Esophagus muscularis mucosa (tissue), 4 donors: ENCODE data around the gene FBXO34. TPM values are rescaled to one million over a fixed set of nuclear protein-coding genes. Genes with fewer than 3 reads are reported as not detected.

ENCODE experiments used
- DNase-seq: peaks from one replicate; pipeline ENCODE4 v3.0.0-alpha.2; 2017; ENCODE audit errors: extremely low spot score
- H3K27ac ChIP-seq, 4 donors: fragments of 200-600 bp; sonication (generic); replicated peaks in 1 of 4; 1 replicate in 3 of 4; 2 replicates in 1 of 4; pipeline ENCODE4 v1.5.1; 2016 to 2019; ENCODE audit warnings: mild to moderate bottlenecking in 1 of 4
- H3K27me3 ChIP-seq, 4 donors: fragments of 200-600 bp; sonication (generic); one replicate each; pipeline versions ENCODE4 v1.5.1 to v1.6.0; 2016 to 2019
- H3K36me3 ChIP-seq, 4 donors: fragments of 200-600 bp; sonication (generic); one replicate each; pipeline ENCODE4 v1.5.1; 2016 to 2019
- H3K4me1 ChIP-seq, 4 donors: fragments of 200-600 bp; sonication (generic); one replicate each; pipeline ENCODE4 v1.5.1; 2016 to 2019
- H3K4me3 ChIP-seq, 4 donors: fragments of 200-600 bp; sonication (generic); 1 replicate in 2 of 4; 2 replicates in 2 of 4; pipeline ENCODE4 v1.5.1; 2016 to 2019; ENCODE audit warnings: mild to moderate bottlenecking in 4 of 4, moderate library complexity in 1 of 4
- H3K9me3 ChIP-seq, 4 donors: fragments of 200-600 bp; sonication (generic); 1 replicate in 3 of 4; 2 replicates in 1 of 4; pipeline ENCODE4 v1.5.1; 2016 to 2019
- EP300 ChIP-seq: sonication (generic); formaldehyde crosslinking; IDR thresholded peaks from one replicate; pipeline ENCODE4 v1.6.1; 2017; ENCODE audit warnings: antibody characterized with exemption
- POLR2A ChIP-seq: fragments of 450-650 bp; IDR thresholded peaks from one replicate; pipeline ENCODE4 v1.6.1; 2017; ENCODE audit warnings: antibody characterized with exemption, moderate library complexity, mild to moderate bottlenecking, low read depth
- POLR2AphosphoS5 ChIP-seq, 2 donors: sonication (generic); formaldehyde crosslinking; IDR thresholded peaks; one replicate each; pipeline ENCODE4 v1.6.1; 2017; ENCODE audit warnings: antibody characterized with exemption in 2 of 2
- WGBS: methylation state at CpG from one replicate; pipeline ENCODE4 v1.1.5; 2018; 5-methylcytosine and 5-hydroxymethylcytosine counted together
- intact Hi-C: fragments of 100-400 bp; cut with DNase I; formaldehyde crosslinking; loops from one replicate; pipeline ENCODE4 v1.15.1; 2023
- total RNA-seq, 4 donors: library from RNA; depleted of rRNA; stranded (reverse); fragments of >200 nt; gene quantifications; one replicate each; pipeline versions ENCODE4 v1.1.0 to v1.2.1, GENCODE V29; 2016
- TF ChIP-seq, protein P1 (sequence below), 3 experiments: fragments of 200-600 bp in 2 of 3; fragments of 450-650 bp in 1 of 3; sonication (generic) in 2 of 3; IDR thresholded peaks; one replicate each; pipeline ENCODE4 v1.5.1; 2017 to 2019; ENCODE audit warnings: antibody characterized with exemption in 3 of 3, mild to moderate bottlenecking in 2 of 3, moderate library complexity in 1 of 3

The FBXO34 gene
- total RNA-seq, 4 donors from 2014 or later = 16.2 to 22.0 (median 20.4) TPM

GRCh38 chr14:55327179-55327578, 56.0 kb downstream of the FBXO34 start:
- no peaks in the 10 kb centered on the region for H3K36me3 ChIP-seq
- H3K27ac ChIP-seq = no peak overlapping the region
- peaks cover 0 to 4% (median 0%) of the 10 kb centered on the region in 4 donors for H3K9me3 ChIP-seq
- DNase-seq = no peak
- H3K4me3 ChIP-seq = no peak overlapping the region
- WGBS = 85% methylated on average over 1 of the region's 1 CpG
- H3K4me1 ChIP-seq = peaks cover 19 to 33% (median 25%) of the 10 kb centered on the region in 4 donors
- intact Hi-C loops = no loop called here
- no peak for TF ChIP-seq POLR2A
- TF ChIP-seq POLR2AphosphoS5 (IDR thresholded peaks at IDR 0.05) = no peak
- no peak for TF ChIP-seq EP300
- TF ChIP-seq, protein P1, sequence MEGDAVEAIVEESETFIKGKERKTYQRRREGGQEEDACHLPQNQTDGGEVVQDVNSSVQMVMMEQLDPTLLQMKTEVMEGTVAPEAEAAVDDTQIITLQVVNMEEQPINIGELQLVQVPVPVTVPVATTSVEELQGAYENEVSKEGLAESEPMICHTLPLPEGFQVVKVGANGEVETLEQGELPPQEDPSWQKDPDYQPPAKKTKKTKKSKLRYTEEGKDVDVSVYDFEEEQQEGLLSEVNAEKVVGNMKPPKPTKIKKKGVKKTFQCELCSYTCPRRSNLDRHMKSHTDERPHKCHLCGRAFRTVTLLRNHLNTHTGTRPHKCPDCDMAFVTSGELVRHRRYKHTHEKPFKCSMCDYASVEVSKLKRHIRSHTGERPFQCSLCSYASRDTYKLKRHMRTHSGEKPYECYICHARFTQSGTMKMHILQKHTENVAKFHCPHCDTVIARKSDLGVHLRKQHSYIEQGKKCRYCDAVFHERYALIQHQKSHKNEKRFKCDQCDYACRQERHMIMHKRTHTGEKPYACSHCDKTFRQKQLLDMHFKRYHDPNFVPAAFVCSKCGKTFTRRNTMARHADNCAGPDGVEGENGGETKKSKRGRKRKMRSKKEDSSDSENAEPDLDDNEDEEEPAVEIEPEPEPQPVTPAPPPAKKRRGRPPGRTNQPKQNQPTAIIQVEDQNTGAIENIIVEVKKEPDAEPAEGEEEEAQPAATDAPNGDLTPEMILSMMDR (IDR thresholded peaks at IDR 0.05) = no peak
- H3K27me3 ChIP-seq = no peaks in the 10 kb centered on the region

GRCh38 chr14:55328317-55328716, 57.1 kb downstream of the FBXO34 start:
- Histone ChIP-seq H3K4me3 (no peak overlapping the region), H3K27ac (no peak overlapping the region), H3K27me3 (no peaks in the 10 kb centered on the region), H3K4me1 (peaks cover 21 to 44% (median 31%) of the 10 kb centered on the region in 4 donors), H3K36me3 (no peaks in the 10 kb centered on the region), H3K9me3 (peaks cover 0 to 4% (median 0%) of the 10 kb centered on the region in 4 donors)
- DNase-seq = no peak
- WGBS = 92% methylated on average over 3 of the region's 3 CpGs
- TF ChIP-seq POLR2AphosphoS5 (IDR thresholded peaks at IDR 0.05) = no peak
- TF ChIP-seq POLR2A = no peak
- TF ChIP-seq EP300 = no peak
- TF ChIP-seq, protein P1 (IDR thresholded peaks at IDR 0.05) = no peak
- intact Hi-C loops = no loop called here

DNA sequence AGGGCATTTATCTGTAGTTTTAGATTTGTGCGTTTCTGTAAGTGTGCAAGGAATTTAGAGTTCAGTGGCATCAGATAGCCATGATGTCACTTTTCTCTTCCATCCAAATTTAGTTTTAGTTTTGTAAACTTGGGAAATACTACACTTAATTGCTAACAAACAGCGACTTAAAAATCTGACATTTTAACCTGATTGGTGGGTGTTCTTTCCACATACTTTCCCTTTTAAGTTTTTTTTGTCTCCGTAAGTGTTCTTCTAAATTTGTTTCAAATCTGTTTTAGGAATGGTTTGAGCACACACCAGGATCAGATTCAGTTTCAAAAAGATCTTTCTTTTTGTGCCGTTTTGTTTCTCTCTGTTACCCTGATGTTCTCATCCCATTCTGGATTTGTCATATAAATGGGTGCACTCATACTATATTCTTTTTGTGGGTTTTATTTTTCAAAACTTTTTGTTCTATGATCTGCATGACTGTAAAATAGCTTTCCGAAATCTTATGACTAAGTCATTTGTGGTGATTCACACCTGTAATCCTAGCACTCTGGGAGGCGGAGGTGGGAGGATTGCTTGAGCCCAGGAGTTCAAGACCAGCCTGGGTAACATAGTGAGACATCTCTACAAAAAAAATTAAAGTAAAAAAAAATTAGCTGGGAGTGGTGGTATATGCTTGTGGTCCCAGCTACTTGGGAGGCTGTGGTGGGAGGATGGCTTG, 58.9 kb downstream of the FBXO34 start:
- no peaks in the 10 kb centered on the region for H3K27me3 ChIP-seq
- intact Hi-C loops = no loop called here
- TF ChIP-seq, protein P1 (IDR thresholded peaks at IDR 0.05) = no peak
- no peak for TF ChIP-seq EP300
- WGBS = 72% methylated on average over 6 of the region's 6 CpGs
- peaks cover 24 to 62% (median 43%) of the 10 kb centered on the region in 4 donors for H3K4me1 ChIP-seq
- peak overlapping the region in 1 of 4 donors; percentile 18 for H3K27ac ChIP-seq
- H3K4me3 ChIP-seq = no peak overlapping the region
- H3K9me3 ChIP-seq = no peaks in the 10 kb centered on the region
- DNase-seq = no peak
- H3K36me3 ChIP-seq = no peaks in the 10 kb centered on the region

DNA sequence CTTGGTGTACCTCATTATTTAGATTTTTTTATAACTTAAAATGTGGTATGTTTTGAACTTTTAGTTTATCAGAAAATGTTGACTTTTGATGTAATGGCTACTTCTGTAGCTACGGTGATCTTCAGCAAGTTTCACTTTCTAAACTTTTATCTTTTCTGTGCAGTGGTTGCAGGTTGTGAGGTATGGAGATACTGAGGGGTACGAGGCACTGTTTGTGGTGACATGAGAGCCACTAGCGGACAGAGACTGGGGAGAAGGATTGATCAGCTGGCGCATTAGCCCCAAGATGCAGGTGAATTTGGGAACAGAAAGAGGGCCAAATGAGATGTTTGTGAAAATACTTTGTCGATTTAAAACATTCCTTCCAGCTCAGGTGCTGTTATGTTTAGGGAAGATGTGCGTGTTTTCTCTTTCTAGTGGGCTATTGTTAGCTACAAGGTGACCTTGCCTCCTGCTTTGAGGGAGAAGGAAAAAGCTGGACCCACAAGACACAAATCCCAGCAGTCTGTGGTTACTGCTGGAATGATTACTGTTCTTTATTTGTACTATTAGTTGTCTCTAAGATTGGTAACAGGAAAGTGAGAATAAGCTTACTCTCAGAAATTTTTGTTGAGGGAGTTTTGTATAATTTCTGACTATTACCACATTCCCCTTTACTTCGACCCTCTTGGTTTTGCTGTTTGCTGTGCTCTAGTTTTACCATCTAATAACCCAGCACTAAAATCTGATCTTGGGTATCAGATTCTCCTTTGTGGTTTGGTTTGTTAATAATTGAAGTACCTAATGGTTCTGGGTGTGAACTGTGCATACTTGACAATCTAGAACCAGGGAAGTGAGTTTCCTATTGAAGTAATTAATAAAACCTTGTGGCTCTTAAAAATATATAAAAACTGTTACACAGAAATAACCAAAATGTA, 61.7 kb downstream of the FBXO34 start:
- Histone ChIP-seq H3K27me3 (no peaks in the 10 kb centered on the region), H3K27ac (no peak overlapping the region), H3K4me3 (no peak overlapping the region), H3K36me3 (no peaks in the 10 kb centered on the region), H3K4me1 (peaks cover 21 to 60% (median 43%) of the 10 kb centered on the region in 4 donors), H3K9me3 (no peaks in the 10 kb centered on the region)
- TF ChIP-seq POLR2A = no peak
- TF ChIP-seq, protein P1 (IDR thresholded peaks at IDR 0.05) = no peak
- no peak for TF ChIP-seq EP300
- TF ChIP-seq POLR2AphosphoS5 (IDR thresholded peaks at IDR 0.05) = no peak
- no peak for DNase-seq
- WGBS = 87% methylated on average over 7 of the region's 7 CpGs
- intact Hi-C loops = no loop called here
